GM12801 (cell line): Measurements from ENCODE around the gene GLI1.

Source experiments
- CTCF ChIP-seq: IDR thresholded peaks from one replicate; pipeline ENCODE4 v1.5.1; 2011; ENCODE audit warnings: control low read depth; ENCODE audit not compliant: insufficient read length; ENCODE audit errors: extremely low read depth

Gene GLI1

GRCh38 chr12:57490126-57490525 is 30.5 kb downstream of the GLI1 start:
- TF ChIP-seq CTCF = no peak

GRCh38 chr12:57491393-57492280 is 32.1 kb downstream of the GLI1 start:
- no peak for TF ChIP-seq CTCF

- TF ChIP-seq CTCF = no peak
Observed at GRCh38 chr12:57496822-57497221, 37.2 kb downstream of the GLI1 start.

GRCh38 chr12:57497223-57498131 is 37.9 kb downstream of the GLI1 start:
- TF ChIP-seq CTCF = no peak

- TF ChIP-seq CTCF = no peak
Observed at GRCh38 chr12:57498132-57498502, 38.5 kb downstream of the GLI1 start.

GRCh38 chr12:57498571-57498970 is 39.0 kb downstream of the GLI1 start:
- no peak for TF ChIP-seq CTCF

GRCh38 chr12:57500213-57500612 is 40.6 kb downstream of the GLI1 start:
- TF ChIP-seq CTCF = no peak
